Activated CD4-positive, alpha-beta T cell treated with anti-CD3 and anti-CD28 coated beads for 36 hours (primary cell): Measurements from ENCODE around the gene MYO18A. TPM values are rescaled to one million over a fixed set of nuclear protein-coding genes. Genes with fewer than 3 reads are reported as not detected.

Experiments
- ATAC-seq: fragments of 200-7000 bp; cut with Tn5 transposase; one replicate; pipeline ENCODE4 v1.10.0; 2021; ENCODE audit warnings: mild to moderate bottlenecking, moderate library complexity
- CTCF ChIA-PET: fragments of 350-600 bp; sonication (Branson Sonifier 250); formaldehyde crosslinking; loops from one replicate; lab custom pipeline; 2021; ENCODE audit warnings: antibody characterized with exemption; lab: Charles Lee
- POLR2A ChIA-PET: fragments of 350-600 bp; sonication (Branson Sonifier 250); formaldehyde crosslinking; loops from one replicate; lab custom pipeline; 2021; ENCODE audit warnings: antibody characterized with exemption, inconsistent platforms; lab: Charles Lee
- DNase-seq: peaks from one replicate; pipeline ENCODE4 v3.0.0-alpha.2; 2020
- H3K27ac Mint-ChIP-seq: one replicate; pipeline ENCODE4 v1.8.0; 2021; ENCODE audit warnings: mixed read lengths
- H3K27me3 Mint-ChIP-seq: one replicate; pipeline ENCODE4 v1.8.0; 2021; ENCODE audit warnings: mixed read lengths
- H3K36me3 Mint-ChIP-seq: one replicate; pipeline ENCODE4 v1.8.0; 2021; ENCODE audit warnings: low read depth, mixed read lengths
- H3K4me1 Mint-ChIP-seq: one replicate; pipeline ENCODE4 v1.8.0; 2021; ENCODE audit warnings: mixed read lengths
- H3K4me3 Mint-ChIP-seq: one replicate; pipeline ENCODE4 v1.8.0; 2021; ENCODE audit warnings: mild to moderate bottlenecking, moderate library complexity, mixed read lengths
- H3K9me3 Mint-ChIP-seq: one replicate; pipeline ENCODE4 v1.8.0; 2021; ENCODE audit warnings: low read depth, mixed read lengths
- intact Hi-C, 2 experiments: fragments of 100-400 bp; cut with DNase I in 1 of 2; cut with micrococcal nuclease in 1 of 2; formaldehyde crosslinking; loops; one replicate each; pipeline versions ENCODE4 v1.14.2 to v1.15.1; 2022 to 2024; cut with DNase I, micrococcal nuclease
- total RNA-seq, 2 experiments: library from RNA; stranded (reverse); gene quantifications; one replicate each; pipeline ENCODE4 v1.2.3, GENCODE V29; 2021

Gene MYO18A
- total RNA-seq, 2 experiments from 2014 or later = 31.9 to 38.2 TPM

DNA sequence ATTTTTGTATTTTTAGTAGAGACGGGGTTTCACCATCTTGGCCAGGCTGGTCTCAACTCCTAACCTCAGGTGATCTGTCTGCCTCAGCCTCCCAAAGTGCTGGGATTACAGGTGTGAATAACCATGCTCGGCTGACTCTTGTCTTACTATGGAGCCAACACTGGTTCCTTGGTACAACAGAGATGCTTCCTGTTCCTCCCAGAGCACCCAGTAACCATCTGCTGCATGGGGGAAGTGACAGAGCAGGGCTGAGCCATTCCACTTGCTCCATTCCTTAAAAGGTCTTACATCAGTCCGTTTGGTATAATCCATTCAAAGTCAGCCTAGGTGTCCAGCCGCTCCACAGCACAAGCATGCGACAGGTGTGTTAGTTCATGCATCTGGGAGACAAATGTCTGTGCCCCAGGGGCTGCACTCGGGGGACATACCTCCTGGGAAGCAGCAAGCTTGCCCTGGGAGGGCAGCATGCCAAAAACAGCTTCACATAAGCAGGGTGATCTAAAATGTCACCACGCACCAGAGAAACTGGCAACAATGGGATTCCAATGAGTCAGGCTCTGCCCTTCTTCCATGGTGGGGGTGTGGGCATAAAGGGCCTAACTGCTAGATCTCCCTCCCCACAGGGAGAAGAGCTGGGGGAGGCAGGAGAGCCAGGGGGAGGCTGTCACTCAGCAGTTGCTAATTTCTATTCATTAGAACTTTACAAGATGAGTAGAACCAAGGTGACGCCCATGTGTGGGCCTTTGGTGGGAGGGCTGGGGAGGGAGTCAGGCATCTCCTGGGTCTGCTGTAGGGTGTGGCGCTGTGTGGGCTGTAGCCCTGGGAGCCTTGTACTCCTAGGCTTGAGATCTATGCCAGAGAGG, 101.8 kb downstream of the MYO18A start:
- POLR2A ChIA-PET = interaction anchor here (0.6 kb wide), 1 partner anchor 422 kb away, joined by 6 read pairs; no protein-coding TSS in a partner anchor
- no peak for ATAC-seq
- CTCF ChIA-PET = interaction anchor here (0.9 to 1.5 kb wide), 3 partner anchors 34 to 113 kb away, joined by 3 to 4 read pairs (median 4); no protein-coding TSS in a partner anchor
- intact Hi-C loops = no loop called here
- DNase-seq = no peak
- Mint-ChIP-seq H3K4me3 (no peak overlapping the region), H3K27me3 (no peaks in the 10 kb centered on the region), H3K27ac (no peak overlapping the region), H3K4me1 (no peaks in the 10 kb centered on the region), H3K36me3 (peaks cover 6% of the 10 kb centered on the region), H3K9me3 (no peaks in the 10 kb centered on the region)

DNA sequence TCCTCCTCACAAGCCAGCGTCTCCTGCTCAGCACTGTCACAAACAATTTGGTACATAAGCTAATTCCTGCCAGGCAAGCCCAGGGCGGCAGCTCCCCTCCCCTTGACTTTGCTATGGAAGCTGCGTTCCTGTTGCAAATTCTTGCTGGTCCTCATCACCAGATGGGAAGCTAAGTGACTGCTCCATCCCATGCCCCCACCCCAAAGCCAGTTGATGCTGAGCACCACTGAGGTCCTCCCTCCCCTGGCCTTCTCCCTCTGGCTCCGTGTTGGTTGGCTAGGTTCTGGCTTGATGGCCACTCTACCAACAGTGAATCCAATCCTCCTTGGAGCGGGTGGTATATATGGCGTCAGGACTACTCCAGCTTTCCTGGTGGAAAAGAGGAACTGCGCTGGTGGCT, 102.9 kb downstream of the MYO18A start:
- ATAC-seq (no peak), DNase-seq (no peak)
- no peaks in the 10 kb centered on the region for H3K9me3 Mint-ChIP-seq
- ChIA-PET CTCF (interaction anchor here (0.9 kb wide), 1 partner anchor 40 kb away, joined by 5 read pairs; no protein-coding TSS in a partner anchor), POLR2A (no interaction called here)
- H3K36me3 Mint-ChIP-seq = peaks cover 6% of the 10 kb centered on the region
- intact Hi-C loops = no loop called here
- no peaks in the 10 kb centered on the region for H3K27me3 Mint-ChIP-seq
- H3K27ac Mint-ChIP-seq = no peak overlapping the region
- H3K4me1 Mint-ChIP-seq = no peaks in the 10 kb centered on the region
- no peak overlapping the region for H3K4me3 Mint-ChIP-seq

DNA sequence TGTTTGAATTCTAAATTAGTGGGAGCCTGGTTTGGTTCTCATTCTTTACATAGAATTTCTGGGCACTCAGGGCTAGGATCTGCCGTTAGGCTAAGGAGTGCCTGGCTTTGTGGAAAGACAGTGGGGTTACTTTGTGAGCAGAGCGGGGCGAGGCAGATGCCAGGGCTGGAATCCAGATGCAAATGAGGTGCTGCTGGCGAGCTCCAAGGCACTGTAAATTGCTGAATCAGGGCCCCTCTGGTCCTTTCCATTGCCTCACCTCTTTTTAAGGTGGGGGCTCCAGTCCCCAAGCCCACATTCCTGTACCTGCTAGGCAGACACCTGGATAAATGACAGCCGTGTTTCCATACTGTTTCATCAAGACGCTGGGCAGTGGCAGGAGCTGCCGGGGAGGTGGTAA, 103.5 kb downstream of the MYO18A start:
- H3K36me3 Mint-ChIP-seq = peaks cover 6% of the 10 kb centered on the region
- no peak for DNase-seq
- ATAC-seq = no peak
- no peak overlapping the region for H3K4me3 Mint-ChIP-seq
- H3K4me1 Mint-ChIP-seq = no peaks in the 10 kb centered on the region
- intact Hi-C loops = no loop called here
- POLR2A ChIA-PET = no interaction called here
- H3K27ac Mint-ChIP-seq = no peak overlapping the region
- CTCF ChIA-PET = interaction anchor here (0.9 to 1.2 kb wide), 2 partner anchors 40 to 143 kb away, joined by 3 to 5 read pairs; no protein-coding TSS in a partner anchor
- no peaks in the 10 kb centered on the region for H3K27me3 Mint-ChIP-seq
- H3K9me3 Mint-ChIP-seq = no peaks in the 10 kb centered on the region

DNA sequence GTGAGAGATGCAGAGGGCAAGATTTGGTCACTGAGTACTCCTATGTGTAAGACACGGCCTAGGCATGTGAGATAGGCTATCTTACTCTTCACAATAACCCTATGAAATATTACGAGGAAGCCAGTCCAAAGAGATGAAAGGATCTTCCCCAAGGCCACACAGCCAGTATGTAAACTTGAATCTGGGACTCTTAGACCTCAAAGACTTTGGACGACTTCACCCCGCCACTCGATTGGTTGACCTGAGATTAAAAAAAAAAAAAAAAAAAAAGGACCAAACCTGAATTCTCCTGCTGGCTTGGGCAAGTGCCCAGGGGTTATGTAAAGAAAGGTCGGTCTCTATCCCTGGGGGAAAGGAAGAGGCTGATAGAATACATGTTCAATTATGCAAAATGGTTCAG, 104.1 kb downstream of the MYO18A start:
- Mint-ChIP-seq H3K4me1 (no peaks in the 10 kb centered on the region), H3K9me3 (no peaks in the 10 kb centered on the region), H3K4me3 (no peak overlapping the region), H3K36me3 (peaks cover 6% of the 10 kb centered on the region), H3K27me3 (no peaks in the 10 kb centered on the region), H3K27ac (no peak overlapping the region)
- CTCF ChIA-PET = interaction anchor here (1.2 kb wide), 1 partner anchor 144 kb away, joined by 3 read pairs; no protein-coding TSS in a partner anchor
- DNase-seq (no peak), ATAC-seq (no peak)
- POLR2A ChIA-PET = no interaction called here
- intact Hi-C loops = no loop called here

DNA sequence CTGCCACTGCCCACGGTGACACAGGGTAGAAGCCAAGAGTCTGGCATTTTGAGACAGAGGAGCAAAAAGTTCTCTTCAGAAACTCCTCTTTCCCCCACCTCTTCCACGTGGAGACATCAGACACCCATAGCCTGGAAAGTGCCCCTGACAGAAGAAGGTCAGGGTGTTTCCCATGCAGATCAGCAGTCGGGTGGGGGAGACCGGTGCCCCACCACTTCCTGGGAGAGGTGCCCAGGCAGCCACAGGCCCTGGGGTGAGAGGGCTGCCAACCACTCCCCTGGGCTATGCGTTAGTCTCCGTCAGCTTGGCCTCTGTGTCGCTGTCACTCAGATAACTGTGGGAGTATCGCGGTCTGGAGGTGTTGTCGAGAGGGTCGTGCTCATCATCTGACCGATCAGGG, 105.7 kb downstream of the MYO18A start:
- no peak for DNase-seq
- H3K4me1 Mint-ChIP-seq = no peaks in the 10 kb centered on the region
- ChIA-PET POLR2A (no interaction called here), CTCF (interaction anchor here (0.8 to 1.4 kb wide), 2 partner anchors 10 to 42 kb away, joined by 3 to 7 read pairs; no protein-coding TSS in a partner anchor)
- no peak overlapping the region for H3K4me3 Mint-ChIP-seq
- no peaks in the 10 kb centered on the region for H3K36me3 Mint-ChIP-seq
- H3K27me3 Mint-ChIP-seq = no peaks in the 10 kb centered on the region
- H3K27ac Mint-ChIP-seq = no peak overlapping the region
- no peak for ATAC-seq
- no peaks in the 10 kb centered on the region for H3K9me3 Mint-ChIP-seq
- intact Hi-C loops = no loop called here

DNA sequence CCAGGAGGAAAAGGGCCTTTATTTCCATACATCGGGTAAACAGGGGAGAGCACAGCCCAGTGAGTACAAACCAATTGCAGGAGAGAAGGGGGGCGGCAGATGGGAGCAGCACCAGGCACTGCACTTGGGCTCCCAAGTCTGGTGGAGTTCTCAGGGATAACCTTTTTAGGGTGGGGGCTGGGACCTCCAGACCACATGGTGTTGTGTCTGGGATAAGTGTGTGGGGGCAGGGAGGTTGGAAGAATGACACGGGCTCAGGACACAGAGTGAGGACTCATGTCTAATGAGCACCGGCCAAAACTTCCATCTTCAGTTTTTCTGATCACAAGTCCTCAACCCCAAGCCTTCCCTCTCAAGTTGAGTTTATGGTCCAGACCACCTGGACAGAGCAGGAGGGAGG, 106.7 kb downstream of the MYO18A start:
- ATAC-seq = no peak
- intact Hi-C loops = no loop called here
- Mint-ChIP-seq H3K4me3 (no peak overlapping the region), H3K27ac (no peak overlapping the region), H3K4me1 (no peaks in the 10 kb centered on the region), H3K27me3 (no peaks in the 10 kb centered on the region), H3K9me3 (no peaks in the 10 kb centered on the region), H3K36me3 (no peaks in the 10 kb centered on the region)
- CTCF ChIA-PET = interaction anchor here (0.6 to 2.2 kb wide), 2 partner anchors 17 to 21 kb away, joined by 3 to 6 read pairs; no protein-coding TSS in a partner anchor
- POLR2A ChIA-PET = no interaction called here
- no peak for DNase-seq

DNA sequence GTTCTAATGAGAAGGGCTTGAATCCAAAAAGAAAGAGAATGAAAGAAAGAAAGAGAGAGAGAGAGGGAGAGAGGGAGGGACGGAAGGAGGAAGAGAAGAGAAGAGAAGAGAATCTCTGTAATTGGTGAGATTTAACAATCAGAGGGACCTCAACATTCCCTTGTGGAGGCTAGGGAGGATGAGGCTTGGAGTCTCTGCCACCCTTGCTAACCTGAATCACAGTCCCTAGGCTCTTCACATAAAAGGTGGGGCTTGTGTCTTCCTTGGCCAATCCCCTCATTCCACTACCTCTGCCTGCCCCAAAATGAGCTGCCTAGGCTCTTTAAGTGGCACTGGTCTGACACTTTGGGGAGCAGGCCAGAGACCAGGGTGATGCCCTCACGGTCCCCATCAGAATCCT, 107.2 kb downstream of the MYO18A start:
- no peak for ATAC-seq
- ChIA-PET CTCF (interaction anchor here (0.8 to 2.2 kb wide), 3 partner anchors 18 to 107 kb away, joined by 3 to 6 read pairs (median 5); no protein-coding TSS in a partner anchor), POLR2A (interaction anchor here (0.7 kb wide), 1 partner anchor 21 kb away, joined by 3 read pairs; no protein-coding TSS in a partner anchor)
- H3K9me3 Mint-ChIP-seq = no peaks in the 10 kb centered on the region
- H3K36me3 Mint-ChIP-seq = no peaks in the 10 kb centered on the region
- no peak overlapping the region for H3K27ac Mint-ChIP-seq
- intact Hi-C loops = no loop called here
- no peak for DNase-seq
- H3K4me1 Mint-ChIP-seq = no peaks in the 10 kb centered on the region
- no peaks in the 10 kb centered on the region for H3K27me3 Mint-ChIP-seq
- no peak overlapping the region for H3K4me3 Mint-ChIP-seq

DNA sequence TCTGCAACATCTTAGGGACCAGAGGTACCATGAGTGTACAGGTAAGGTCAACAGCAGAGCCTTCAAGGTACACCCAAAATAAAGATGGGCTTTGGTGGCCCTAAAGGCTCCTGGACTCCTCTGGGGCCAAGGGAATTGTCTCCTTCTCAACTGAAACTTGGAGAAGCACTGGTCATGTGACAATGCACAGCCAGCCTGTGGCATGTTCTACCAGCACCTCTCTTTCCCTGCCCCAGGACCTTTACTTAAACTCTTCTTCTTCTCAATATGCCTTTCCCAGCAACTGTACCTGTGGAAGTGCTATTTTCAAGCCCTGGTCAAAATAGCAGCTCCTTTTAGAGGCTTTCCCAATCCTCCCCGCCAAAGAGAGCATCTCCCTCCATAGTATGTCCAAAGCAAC, 108.9 kb downstream of the MYO18A start:
- no peak for DNase-seq
- Mint-ChIP-seq H3K4me1 (no peaks in the 10 kb centered on the region), H3K9me3 (no peaks in the 10 kb centered on the region), H3K27ac (no peak overlapping the region), H3K36me3 (no peaks in the 10 kb centered on the region), H3K4me3 (no peak overlapping the region), H3K27me3 (no peaks in the 10 kb centered on the region)
- ChIA-PET POLR2A (interaction anchor here (0.6 kb wide), 1 partner anchor 200 kb away, joined by 6 read pairs; no protein-coding TSS in a partner anchor), CTCF (interaction anchor here (0.8 to 2.2 kb wide), 4 partner anchors 20 to 106 kb away, joined by 3 to 6 read pairs (median 4); no protein-coding TSS in a partner anchor)
- intact Hi-C loops = no loop called here
- ATAC-seq = no peak

DNA sequence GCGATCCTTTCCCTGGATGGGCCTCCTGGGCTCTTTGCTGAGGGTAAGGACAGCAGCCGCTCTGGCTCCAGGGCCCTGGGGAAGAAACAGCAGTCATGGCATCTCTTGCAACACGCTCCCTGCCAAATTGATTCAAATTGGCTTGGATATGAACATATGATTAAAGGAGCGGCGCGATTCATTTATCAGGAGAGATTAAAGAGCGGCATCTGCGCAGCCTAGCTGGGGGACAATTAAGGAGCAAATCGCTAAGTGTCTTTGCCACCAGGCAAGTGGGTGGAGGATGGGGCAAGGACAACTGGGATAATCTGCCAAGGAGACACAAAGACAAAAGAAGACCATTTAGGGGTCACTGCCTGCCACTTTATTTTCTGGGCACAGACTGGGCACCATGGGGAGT, 109.4 kb downstream of the MYO18A start:
- POLR2A ChIA-PET = no interaction called here
- no peaks in the 10 kb centered on the region for H3K36me3 Mint-ChIP-seq
- H3K27ac Mint-ChIP-seq = no peak overlapping the region
- no peaks in the 10 kb centered on the region for H3K4me1 Mint-ChIP-seq
- no peak for ATAC-seq
- DNase-seq = no peak
- no peaks in the 10 kb centered on the region for H3K9me3 Mint-ChIP-seq
- CTCF ChIA-PET = interaction anchor here (1.0 kb wide), 2 partner anchors 11 to 106 kb away, joined by 3 read pairs; no protein-coding TSS in a partner anchor
- H3K27me3 Mint-ChIP-seq = no peaks in the 10 kb centered on the region
- H3K4me3 Mint-ChIP-seq = no peak overlapping the region
- intact Hi-C loops = no loop called here

DNA sequence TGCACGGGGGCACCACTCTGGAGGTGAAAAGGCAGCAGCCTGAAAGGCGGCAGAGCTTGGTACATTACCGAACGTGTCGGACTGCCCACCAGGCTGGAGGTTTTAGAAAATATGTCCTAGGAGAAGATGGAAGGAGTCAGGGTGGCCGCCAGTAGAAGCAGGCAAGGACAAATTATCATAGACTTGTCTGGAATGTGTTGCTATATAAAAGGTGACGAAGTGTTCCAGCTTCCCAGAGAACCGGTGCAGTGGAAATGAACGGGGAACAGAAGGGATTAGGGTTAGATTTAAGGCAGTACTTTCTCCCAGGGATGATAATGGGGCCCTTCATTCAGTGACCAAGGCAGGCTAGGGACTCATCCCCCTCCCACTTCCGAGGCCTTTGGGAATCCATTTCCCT, 109.9 kb downstream of the MYO18A start:
- H3K9me3 Mint-ChIP-seq = no peaks in the 10 kb centered on the region
- no peaks in the 10 kb centered on the region for H3K36me3 Mint-ChIP-seq

DNA sequence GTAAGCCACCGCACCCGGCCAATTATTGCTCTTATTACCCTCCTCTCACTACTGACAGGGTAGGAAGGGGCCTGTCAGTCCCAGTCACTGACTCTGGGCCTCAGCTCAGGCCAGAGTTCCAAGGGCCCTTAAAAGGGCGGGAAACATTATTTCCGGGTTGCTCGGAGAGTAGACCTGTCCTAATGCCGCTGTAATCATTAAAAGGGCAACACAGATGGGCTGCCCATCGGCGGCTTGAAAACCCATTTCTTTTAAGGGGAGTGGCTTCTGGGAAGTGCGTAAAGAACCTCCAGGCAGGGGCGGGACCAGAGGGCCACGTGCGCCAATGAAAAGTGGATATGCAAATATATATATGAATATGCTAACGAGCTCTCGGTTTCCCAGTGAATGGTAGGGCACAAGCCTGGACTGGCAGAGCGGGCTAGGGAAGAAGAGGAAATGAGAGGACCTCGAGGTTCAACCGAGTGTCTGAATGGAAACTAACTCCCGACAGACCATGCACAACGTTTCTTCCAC, 110.6 kb downstream of the MYO18A start:
- Mint-ChIP-seq H3K4me1 (no peaks in the 10 kb centered on the region), H3K4me3 (no peak overlapping the region), H3K27me3 (no peaks in the 10 kb centered on the region), H3K36me3 (no peaks in the 10 kb centered on the region), H3K27ac (no peak overlapping the region), H3K9me3 (no peaks in the 10 kb centered on the region)
- ChIA-PET CTCF (interaction anchor here (1.0 kb wide), 1 partner anchor 9 kb away, joined by 3 read pairs; no protein-coding TSS in a partner anchor), POLR2A (no interaction called here)
- DNase-seq (no peak), ATAC-seq (no peak)
- intact Hi-C loops = no loop called here

More for the DNA sequence above, 109.9 kb downstream of the MYO18A start:
- no peak overlapping the region for H3K27ac Mint-ChIP-seq
- ChIA-PET POLR2A (no interaction called here), CTCF (interaction anchor here (1.0 kb wide), 1 partner anchor 10 kb away, joined by 3 read pairs; no protein-coding TSS in a partner anchor)
- ATAC-seq (no peak), DNase-seq (no peak)
- no peaks in the 10 kb centered on the region for H3K27me3 Mint-ChIP-seq
- no peaks in the 10 kb centered on the region for H3K4me1 Mint-ChIP-seq
- intact Hi-C loops = no loop called here
- no peak overlapping the region for H3K4me3 Mint-ChIP-seq
